NB4 (cell line): ENCODE results near the gene MROH2A.

Experiments
- DNase-seq: peaks from one replicate; pipeline ENCODE4 v3.0.0; 2010; ENCODE audit warnings: low read depth
- H3K4me3 ChIP-seq: one replicate; pipeline ENCODE4 v1.5.1; 2011; ENCODE audit warnings: mild to moderate bottlenecking, low read depth, low read length, moderate library complexity
- MYC ChIP-seq: IDR thresholded peaks from 2 replicates; pipeline ENCODE4 v1.6.1; 2011; ENCODE audit warnings: low read depth, low read length
- POLR2A ChIP-seq: IDR thresholded peaks from 2 replicates; pipeline ENCODE4 v1.6.1; 2011; ENCODE audit warnings: mild to moderate bottlenecking; ENCODE audit not compliant: insufficient read length; ENCODE audit errors: extremely low read depth
- TF ChIP-seq, protein P1 (sequence below): IDR thresholded peaks from 2 replicates; pipeline ENCODE4 v1.6.1; 2011; ENCODE audit warnings: low read depth, low read length
- TF ChIP-seq, protein P2 (sequence below): IDR thresholded peaks from one replicate; pipeline ENCODE4 v1.5.1; 2012; ENCODE audit warnings: low read depth, low read length

MROH2A gene

DNA sequence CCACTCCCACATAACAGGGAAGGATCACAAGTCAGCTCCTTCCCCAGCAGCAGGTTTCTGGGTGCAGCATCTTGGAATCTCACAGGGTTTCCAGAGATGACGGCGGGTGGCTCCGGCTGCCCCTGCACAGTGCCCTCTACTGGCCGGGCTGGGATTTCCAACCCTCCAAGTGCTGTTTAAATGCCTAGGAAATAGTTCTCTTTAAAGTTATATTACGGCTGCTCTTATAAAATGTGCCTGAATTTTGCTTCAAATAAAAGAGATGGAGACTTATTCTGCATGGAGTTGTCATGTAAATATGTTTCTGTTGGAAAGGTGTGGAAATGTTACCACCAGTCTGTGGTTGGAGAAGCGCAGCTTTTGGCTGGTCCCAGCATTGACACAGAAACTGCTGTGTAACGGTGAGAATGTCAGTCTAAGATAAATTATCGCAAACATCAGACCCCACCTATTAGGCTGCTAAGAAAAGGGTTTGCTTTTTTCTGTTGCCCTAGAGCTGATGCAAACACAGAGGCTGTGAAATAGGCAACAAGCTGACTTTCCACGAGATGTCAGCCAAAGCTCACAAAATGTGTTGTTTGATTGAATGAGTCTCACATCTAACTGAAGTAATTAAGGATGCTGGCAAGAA is 79.5 kb downstream of the MROH2A start:
- TF ChIP-seq, protein P1, sequence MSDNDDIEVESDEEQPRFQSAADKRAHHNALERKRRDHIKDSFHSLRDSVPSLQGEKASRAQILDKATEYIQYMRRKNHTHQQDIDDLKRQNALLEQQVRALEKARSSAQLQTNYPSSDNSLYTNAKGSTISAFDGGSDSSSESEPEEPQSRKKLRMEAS = no peak
- TF ChIP-seq, protein P2, sequence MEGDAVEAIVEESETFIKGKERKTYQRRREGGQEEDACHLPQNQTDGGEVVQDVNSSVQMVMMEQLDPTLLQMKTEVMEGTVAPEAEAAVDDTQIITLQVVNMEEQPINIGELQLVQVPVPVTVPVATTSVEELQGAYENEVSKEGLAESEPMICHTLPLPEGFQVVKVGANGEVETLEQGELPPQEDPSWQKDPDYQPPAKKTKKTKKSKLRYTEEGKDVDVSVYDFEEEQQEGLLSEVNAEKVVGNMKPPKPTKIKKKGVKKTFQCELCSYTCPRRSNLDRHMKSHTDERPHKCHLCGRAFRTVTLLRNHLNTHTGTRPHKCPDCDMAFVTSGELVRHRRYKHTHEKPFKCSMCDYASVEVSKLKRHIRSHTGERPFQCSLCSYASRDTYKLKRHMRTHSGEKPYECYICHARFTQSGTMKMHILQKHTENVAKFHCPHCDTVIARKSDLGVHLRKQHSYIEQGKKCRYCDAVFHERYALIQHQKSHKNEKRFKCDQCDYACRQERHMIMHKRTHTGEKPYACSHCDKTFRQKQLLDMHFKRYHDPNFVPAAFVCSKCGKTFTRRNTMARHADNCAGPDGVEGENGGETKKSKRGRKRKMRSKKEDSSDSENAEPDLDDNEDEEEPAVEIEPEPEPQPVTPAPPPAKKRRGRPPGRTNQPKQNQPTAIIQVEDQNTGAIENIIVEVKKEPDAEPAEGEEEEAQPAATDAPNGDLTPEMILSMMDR = peak; percentile 88
- no peak for TF ChIP-seq POLR2A
- TF ChIP-seq MYC = no peak
- peak; percentile 62 for DNase-seq
- no peak overlapping the region for H3K4me3 ChIP-seq

DNA sequence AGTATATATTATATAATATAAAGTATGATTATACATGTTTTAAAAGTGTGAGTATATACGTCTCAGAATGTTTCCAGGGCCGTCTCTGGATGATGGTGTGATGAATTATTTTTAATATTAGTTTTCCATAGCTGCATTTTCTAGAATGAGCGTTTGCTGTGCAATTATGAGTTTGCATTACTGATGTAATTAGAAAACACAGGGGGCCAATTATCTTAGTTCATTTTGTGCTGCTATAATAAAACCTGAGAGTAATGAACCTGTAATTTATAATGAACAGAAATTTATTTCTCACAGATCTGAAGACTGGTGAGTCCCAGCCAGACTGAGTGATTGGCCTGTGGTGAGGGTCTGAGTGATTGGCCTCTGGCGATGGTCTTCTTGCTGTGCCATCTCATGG is 80.2 kb downstream of the MROH2A start:
- DNase-seq = no peak
- no peak for TF ChIP-seq POLR2A
- no peak for TF ChIP-seq MYC
- H3K4me3 ChIP-seq = no peak overlapping the region

DNA sequence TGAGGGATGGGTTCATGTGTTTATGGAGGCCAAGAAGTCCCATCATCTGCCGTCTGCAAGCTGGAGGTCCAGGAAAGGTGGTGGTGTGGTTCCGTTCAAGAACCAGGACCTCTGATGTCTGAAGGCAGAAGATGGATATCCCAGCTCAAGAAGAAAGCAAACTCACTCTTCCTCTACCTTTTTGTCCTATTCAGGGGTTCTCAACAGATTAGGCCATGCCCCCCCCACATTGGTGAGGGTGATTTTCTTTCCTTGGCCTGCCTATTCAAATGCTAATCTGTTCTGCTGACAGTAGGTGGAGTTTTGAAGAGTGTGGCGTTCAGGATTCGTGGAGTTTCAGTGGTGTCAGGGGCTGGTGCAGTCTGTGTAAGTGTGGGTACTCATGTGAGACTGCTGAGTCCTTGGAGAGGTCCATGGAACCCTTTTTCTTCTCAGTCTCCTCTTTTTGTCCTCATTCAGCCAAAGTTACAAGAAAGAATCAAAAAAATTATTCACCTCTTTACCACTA is 84.2 kb downstream of the MROH2A start:
- no peak for DNase-seq
- TF ChIP-seq, protein P2 = no peak
- TF ChIP-seq MYC (no peak), POLR2A (no peak)
- TF ChIP-seq, protein P1 = no peak

DNA sequence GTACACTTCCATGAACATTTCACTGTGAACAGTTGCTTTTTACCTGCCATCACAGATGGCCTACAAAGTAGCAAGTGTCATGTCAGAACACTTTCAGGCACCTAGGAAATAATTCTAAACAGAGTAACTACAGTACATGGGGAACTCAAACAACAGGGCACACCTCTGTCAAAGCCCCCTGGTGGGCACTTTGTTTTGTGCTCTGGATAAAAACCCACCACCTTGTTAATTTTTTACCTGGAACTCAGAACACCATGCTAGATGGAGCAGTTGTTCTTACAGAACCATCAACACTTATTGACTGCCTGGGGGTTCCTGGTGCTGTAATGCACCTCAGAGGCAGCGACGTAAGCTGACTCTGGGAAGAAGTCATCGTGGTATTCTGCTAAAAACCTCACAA is 87.7 kb downstream of the MROH2A start:
- H3K4me3 ChIP-seq = no peak overlapping the region
- TF ChIP-seq, protein P1 = no peak
- TF ChIP-seq, protein P2 = peak; percentile 49
- DNase-seq = peak; percentile 36

More for the DNA sequence above, 84.2 kb downstream of the MROH2A start:
- H3K4me3 ChIP-seq = no peak overlapping the region

DNA sequence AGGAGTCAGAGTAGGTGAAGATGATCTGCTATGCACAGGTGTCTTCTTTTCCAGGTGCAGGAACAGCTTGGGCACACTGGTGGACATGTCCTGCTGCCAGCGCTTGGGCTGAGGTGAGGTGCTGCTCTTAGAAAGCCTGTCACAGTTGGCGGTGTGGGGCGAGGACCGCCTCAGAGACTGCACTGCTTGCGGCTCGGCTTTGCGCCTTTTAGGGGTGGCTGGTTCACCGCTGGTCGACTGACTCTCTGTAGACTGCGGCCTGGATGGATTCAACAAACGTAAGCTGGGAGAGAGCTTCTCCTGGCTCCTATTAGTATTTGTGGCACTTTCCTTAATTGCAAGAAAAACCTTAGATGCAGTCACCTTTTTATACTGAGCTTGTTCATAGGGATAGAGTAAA is 88.3 kb downstream of the MROH2A start:
- DNase-seq = no peak
- TF ChIP-seq, protein P2 = no peak
- TF ChIP-seq POLR2A (no peak), MYC (no peak)
- TF ChIP-seq, protein P1 = no peak
- H3K4me3 ChIP-seq = no peak overlapping the region

DNA sequence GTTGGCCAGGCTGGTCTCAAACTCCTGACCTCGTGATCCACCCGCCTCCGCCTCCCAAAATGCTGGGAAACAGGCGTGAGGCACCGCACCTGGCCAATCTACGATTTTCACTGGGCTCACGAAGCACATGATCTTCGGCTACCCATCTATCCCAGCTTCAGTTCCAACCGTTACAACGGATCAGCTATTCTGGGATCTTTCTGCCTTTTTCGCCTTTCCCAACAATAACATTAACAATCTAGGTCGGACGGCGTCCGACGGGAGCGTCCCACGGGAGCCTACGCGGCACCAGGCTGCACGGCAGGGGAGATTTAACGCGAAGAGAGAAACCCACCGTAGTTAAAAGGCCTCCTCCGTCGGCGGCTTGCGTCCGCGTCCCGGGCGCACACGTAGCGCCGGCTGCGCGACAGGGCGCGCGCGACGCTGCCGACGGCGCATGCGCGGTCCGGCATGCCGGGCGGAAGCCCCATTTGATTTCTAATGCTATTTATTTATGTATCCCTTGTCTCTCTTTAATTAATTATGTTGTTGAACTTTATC is 89.9 kb downstream of the MROH2A start, which contains the start of gene MSL3B:
TSS of gene MSL3B (minus strand) at position 394 of the 540 bp plus-strand sequence.
- peak within 1 kb of the TSS; percentile 78 for H3K4me3 ChIP-seq
- TF ChIP-seq POLR2A = peak; percentile 21
- TF ChIP-seq, protein P2 = no peak
- no peak for TF ChIP-seq MYC
- TF ChIP-seq, protein P1 = no peak
- peak; percentile 75 for DNase-seq
